GM12874 (cell line): ENCODE measurements around the gene KCTD15.

Experiments used
- TF ChIP-seq, protein P1 (sequence below): IDR thresholded peaks from 2 replicates; pipeline ENCODE4 v1.5.1; 2011; ENCODE audit warnings: low read depth, mild to moderate bottlenecking, control low read depth, low read length, moderate library complexity; ENCODE audit not compliant: insufficient read depth

The KCTD15 gene

DNA sequence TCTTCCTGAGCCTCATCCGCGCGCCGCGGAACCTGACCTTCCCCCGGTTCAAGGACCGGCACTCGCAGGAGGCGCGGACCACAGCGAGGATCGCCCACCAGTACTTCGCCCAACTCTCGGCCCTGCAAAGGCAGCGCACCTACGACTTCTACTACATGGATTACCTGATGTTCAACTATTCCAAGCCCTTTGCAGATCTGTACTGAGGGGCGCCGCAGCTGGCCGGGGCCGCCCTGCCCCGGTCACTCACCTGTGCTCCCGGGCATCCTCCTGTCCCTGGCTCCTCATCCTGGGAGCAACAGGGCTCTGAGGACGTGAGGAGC lies 23.9 kb upstream of the KCTD15 start:
- TF ChIP-seq, protein P1, sequence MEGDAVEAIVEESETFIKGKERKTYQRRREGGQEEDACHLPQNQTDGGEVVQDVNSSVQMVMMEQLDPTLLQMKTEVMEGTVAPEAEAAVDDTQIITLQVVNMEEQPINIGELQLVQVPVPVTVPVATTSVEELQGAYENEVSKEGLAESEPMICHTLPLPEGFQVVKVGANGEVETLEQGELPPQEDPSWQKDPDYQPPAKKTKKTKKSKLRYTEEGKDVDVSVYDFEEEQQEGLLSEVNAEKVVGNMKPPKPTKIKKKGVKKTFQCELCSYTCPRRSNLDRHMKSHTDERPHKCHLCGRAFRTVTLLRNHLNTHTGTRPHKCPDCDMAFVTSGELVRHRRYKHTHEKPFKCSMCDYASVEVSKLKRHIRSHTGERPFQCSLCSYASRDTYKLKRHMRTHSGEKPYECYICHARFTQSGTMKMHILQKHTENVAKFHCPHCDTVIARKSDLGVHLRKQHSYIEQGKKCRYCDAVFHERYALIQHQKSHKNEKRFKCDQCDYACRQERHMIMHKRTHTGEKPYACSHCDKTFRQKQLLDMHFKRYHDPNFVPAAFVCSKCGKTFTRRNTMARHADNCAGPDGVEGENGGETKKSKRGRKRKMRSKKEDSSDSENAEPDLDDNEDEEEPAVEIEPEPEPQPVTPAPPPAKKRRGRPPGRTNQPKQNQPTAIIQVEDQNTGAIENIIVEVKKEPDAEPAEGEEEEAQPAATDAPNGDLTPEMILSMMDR = no peak

DNA sequence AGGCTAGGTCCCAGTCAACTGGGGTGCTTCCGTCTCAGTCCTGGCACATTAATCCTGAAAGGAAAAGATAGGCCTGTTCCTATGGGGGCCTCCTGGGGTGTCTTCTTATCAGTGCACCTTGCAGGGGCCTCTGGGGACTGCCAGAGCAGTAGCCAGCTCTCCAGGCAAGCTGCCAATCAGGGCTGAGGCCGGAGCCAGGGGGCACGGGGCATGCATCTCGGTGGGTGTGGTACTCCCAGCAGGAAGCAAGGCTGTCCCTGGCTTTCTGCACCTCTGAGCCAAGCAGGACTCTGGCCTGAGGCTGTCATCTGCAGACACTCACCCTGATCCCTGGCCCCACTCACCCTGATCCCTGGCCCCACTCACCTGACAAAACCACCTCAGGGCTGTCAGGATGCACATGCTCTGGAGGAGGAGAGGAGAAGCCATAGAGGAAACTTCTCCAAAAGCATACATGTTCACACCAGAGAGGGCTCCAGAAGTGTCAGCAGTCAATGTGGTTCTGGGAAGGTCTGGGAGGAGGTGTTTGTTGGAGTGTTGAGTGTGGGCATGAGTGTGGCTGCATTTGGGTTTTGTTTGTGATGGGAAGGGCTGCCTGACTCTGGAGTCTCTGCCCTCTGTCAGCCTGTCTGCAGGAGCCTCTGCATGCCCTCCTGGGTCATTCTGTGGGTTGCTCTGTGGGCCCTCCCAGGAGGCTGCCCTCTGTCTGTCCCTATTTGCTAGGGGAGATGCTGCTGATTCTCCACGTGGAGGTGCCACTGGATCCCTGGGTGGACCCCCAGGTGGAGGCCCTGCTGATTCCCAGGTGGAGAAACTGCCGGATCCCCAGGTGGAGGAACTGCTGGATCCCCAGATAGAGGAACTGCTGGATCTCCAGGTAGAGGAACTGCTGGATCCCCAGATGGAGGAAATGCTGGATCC lies 22.7 kb upstream of the KCTD15 start:
- TF ChIP-seq, protein P1 = no peak

DNA sequence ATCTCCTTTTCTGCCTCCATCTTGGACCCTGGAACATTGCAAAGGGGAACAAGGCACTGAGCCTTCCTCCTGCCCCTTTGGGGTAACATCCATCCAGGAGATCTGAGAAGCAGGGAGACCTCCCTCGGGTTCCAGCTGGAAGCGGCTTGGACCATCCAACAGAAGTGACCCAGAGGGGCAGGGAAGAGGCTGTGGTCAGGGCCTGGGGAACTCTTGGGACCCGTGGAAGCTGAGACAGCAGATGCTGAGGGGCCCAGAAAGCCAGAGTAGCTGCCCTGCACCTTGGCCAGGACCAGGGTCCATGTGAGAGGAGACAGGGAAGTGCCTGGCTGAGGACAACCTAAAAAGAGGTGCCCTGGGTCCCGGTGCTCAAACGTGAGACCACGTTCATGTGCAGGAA lies 21.9 kb upstream of the KCTD15 start:
- TF ChIP-seq, protein P1 = no peak

DNA sequence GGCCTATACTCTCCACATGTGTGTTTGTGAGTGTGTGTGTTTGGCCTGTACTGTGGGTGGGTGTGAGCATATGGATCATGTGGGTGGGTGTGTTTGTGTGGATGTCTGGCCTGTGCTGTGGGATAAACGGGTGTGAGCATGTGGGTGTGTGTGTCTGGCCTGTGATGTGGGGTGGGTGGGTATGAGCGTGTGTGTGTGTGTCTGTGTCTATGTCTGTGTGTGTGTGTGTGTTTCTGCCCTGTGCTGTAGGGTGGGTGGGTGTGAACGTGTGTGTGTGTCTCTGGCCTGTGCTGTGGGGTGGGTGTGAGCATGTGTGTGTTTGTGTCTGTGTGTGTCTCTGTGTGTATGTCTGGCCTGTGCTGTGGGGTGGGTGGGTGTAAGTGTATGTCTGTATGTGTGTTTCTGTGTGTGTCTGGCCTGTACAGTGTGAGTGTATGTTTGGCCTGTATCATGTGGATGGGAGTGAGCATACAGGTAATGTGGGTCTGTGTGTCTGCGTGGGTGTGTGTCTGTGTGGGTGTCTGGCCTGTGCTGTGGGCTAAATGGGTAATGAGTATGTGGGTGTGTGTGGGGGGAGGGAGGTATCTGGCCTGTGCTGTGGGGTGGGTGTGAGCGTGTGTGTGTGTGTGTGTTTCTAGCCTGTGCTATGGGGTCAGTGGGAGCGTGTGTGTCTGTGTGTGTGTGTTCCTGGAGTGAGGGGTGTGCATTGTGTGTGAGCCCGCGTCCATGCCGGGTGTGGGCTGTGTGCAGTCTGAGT lies 20.8 kb upstream of the KCTD15 start:
- TF ChIP-seq, protein P1 = no peak

DNA sequence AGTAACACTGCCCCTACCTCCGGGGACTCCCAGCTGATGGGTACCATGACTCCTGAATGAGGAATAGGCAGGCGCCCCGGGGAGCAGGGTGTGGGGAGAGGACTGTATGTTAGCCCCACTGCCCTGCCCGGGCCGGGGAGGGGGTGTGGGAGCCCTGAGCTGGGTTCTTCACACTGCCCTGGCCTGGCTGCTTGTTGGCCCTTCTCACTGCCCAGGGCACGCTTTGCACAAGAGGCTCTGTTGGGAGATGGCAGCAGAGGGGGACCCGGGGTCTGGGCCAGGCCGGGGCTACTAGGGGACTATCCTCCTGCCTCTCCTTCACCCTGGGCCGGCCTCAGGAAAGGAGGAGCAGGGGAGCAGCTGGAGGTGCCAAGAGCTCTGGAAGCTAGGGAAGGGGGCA lies 19.3 kb upstream of the KCTD15 start:
- TF ChIP-seq, protein P1 = no peak

DNA sequence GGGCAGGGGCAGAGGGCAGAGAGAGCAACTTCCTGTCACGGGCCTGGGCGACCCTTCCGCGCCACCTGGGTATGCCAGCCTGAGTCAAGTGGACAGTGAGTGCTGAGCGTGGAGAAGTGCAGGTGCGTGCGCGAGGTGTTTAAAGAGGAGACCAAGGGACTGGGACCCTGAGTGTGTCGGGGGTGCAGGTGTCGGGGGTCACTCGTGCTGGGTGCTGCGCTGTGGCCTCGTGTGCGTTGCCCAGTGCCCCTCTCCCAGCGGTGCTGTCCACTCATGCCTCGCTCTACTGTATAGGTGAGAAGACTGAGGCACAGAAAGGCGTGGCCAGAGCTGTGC lies 18.9 kb upstream of the KCTD15 start:
- TF ChIP-seq, protein P1 = no peak

DNA sequence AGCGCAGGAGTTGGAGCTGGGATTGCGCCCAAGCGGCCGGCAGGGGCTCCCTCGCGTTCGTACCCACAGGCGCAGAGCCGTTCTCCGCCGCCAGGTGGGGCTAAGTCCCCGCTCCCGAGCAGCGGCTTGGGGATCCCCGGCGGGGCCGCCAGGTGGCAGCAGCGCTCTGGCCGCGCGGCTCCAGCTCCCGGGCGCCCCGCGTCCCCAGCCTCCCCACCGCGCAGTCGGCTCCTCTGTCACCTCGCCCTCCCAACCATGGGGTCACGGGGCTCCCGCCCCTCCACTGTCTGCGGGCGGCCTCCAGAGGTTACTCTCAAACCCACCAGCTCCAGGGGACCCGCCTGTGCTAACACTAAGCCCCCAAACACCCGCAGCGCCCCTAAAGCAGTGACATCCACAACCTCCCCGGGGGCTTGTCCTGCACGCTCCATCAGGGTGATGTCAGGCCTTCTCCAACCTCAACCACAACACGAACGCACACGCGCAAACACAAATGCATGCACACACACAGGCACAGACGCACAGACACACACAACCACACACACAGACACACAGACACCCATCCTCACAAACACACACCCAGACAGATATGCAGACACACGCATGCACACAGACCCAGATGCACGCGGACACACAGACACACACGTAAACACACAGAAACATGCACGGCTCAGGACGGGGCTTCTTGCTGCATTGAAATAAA lies 18.4 kb upstream of the KCTD15 start:
- TF ChIP-seq, protein P1 = peak; percentile 100
